MM.1S (cell line): ENCODE data around the gene MARCO.

ENCODE experiments used
- CTCF ChIP-seq: fragments of 300-600 bp; sonication (generic); IDR thresholded peaks from 2 replicates; pipeline ENCODE4 v1.5.1; 2016; ENCODE audit warnings: antibody characterized with exemption, low read length, mixed read lengths
- EZH2 ChIP-seq: fragments of 300-600 bp; sonication (generic); optimal IDR thresholded peaks from 2 replicates; pipeline ENCODE3; 2017; ENCODE audit warnings: low read depth, mild to moderate bottlenecking, antibody characterized with exemption, low read length, mixed read lengths
- EZH2phosphoT487 ChIP-seq: fragments of 300-600 bp; sonication (generic); IDR thresholded peaks from 2 replicates; pipeline ENCODE4 v1.6.1; 2018; ENCODE audit warnings: antibody characterized with exemption, low read length

GRCh38 chr2:118936936-118937335 is 5.1 kb upstream of the MARCO start:
- TF ChIP-seq CTCF = no peak
- TF ChIP-seq EZH2phosphoT487 = no peak
- no peak for TF ChIP-seq EZH2
